Measurements from ENCODE around the gene RTL3.

DNA sequence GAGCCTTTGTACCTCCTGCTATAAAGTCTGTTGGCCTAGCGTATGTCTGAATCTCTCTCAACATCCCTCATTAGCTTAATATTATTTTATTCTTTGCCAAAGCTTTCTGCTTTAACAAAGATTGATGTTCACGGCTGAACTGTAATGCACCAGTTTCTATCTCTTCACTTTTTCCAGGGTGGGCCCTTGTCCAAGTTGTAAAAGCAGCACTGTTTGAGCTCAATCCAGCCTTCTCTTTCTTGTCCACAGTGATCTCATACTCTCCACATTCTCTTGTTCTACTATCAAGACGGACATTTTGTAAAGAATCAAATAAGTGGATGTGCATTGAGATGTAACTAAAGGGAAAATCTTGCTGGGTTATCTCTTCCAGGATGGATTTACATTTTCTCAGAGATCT, 34.4 kb upstream of the RTL3 start:
- TF ChIP-seq, protein P1, sequence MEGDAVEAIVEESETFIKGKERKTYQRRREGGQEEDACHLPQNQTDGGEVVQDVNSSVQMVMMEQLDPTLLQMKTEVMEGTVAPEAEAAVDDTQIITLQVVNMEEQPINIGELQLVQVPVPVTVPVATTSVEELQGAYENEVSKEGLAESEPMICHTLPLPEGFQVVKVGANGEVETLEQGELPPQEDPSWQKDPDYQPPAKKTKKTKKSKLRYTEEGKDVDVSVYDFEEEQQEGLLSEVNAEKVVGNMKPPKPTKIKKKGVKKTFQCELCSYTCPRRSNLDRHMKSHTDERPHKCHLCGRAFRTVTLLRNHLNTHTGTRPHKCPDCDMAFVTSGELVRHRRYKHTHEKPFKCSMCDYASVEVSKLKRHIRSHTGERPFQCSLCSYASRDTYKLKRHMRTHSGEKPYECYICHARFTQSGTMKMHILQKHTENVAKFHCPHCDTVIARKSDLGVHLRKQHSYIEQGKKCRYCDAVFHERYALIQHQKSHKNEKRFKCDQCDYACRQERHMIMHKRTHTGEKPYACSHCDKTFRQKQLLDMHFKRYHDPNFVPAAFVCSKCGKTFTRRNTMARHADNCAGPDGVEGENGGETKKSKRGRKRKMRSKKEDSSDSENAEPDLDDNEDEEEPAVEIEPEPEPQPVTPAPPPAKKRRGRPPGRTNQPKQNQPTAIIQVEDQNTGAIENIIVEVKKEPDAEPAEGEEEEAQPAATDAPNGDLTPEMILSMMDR (conservative IDR thresholded peaks at IDR 0.05), result no peak
- TF ChIP-seq EZH2 (IDR thresholded peaks at IDR 0.05; ENCODE audit: low read depth), result no peak
